ENCODE measurements around the gene XPR1. TPM values are rescaled to one million over a fixed set of nuclear protein-coding genes. Genes with fewer than 3 reads are reported as not detected.

XPR1 gene
- total RNA-seq, 1 experiment from 2014 or later = 30.7 TPM

DNA sequence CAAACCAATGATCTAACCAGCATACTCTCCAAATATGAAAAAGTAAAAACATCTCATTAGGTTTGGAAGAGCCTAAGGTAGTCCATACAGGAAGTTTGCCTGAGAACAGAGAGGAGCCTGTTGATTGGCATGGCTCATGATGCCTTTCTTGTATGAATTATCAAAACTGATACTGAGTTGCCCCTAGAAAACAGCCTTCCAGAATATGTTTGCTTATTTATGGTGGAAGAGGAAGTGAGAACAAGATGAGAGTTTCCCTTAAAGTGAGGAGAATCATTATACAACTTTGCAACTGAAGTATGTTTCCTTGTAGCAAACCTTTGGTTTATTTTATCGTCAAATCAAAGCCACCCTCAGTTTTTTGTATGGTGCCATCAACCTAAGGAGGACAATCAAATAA, 257.0 kb downstream of the XPR1 start:
- Histone ChIP-seq H3K27ac (ENCODE audit: low read depth, low read length, poor library complexity, severe bottlenecking) (no peak overlapping the region), H3K27me3 (replicated peaks; ENCODE audit: insufficient read depth, low read depth, low read length, poor library complexity) (no peaks in the 10 kb centered on the region), H3K4me3 (ENCODE audit: low read depth, low read length, poor library complexity, severe bottlenecking) (no peak overlapping the region), H3K9me3 (ENCODE audit: low read depth, low read length, poor library complexity, severe bottlenecking) (no peaks in the 10 kb centered on the region), H3K36me3 (ENCODE audit: insufficient read depth, low read length, poor library complexity, severe bottlenecking) (no peaks in the 10 kb centered on the region), H3K4me1 (ENCODE audit: insufficient read depth, low read length, poor library complexity, severe bottlenecking) (no peaks in the 10 kb centered on the region)
- intact Hi-C loops (cut with micrococcal nuclease; ENCODE audit: unreplicated experiment) = loop anchor here (10.0 kb wide), 1 partner anchor 146 kb away; the partner anchor contains the start of gene MR1
- no peak for DNase-seq (ENCODE audit: low spot score)
- ChIA-PET CTCF (no interaction called here), POLR2A (ENCODE audit: low non-redundant PET) (no interaction called here)
- BruUV-seq (replicated peaks) = no TSS peak
- TF ChIP-seq, protein P1, sequence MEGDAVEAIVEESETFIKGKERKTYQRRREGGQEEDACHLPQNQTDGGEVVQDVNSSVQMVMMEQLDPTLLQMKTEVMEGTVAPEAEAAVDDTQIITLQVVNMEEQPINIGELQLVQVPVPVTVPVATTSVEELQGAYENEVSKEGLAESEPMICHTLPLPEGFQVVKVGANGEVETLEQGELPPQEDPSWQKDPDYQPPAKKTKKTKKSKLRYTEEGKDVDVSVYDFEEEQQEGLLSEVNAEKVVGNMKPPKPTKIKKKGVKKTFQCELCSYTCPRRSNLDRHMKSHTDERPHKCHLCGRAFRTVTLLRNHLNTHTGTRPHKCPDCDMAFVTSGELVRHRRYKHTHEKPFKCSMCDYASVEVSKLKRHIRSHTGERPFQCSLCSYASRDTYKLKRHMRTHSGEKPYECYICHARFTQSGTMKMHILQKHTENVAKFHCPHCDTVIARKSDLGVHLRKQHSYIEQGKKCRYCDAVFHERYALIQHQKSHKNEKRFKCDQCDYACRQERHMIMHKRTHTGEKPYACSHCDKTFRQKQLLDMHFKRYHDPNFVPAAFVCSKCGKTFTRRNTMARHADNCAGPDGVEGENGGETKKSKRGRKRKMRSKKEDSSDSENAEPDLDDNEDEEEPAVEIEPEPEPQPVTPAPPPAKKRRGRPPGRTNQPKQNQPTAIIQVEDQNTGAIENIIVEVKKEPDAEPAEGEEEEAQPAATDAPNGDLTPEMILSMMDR (conservative IDR thresholded peaks at IDR 0.05; ENCODE audit: low read depth, low read length) = no peak
- TF ChIP-seq EZH2 (IDR thresholded peaks at IDR 0.05; ENCODE audit: borderline replicate concordance, low read depth, low read length, poor library complexity, severe bottlenecking) = no peak

DNA sequence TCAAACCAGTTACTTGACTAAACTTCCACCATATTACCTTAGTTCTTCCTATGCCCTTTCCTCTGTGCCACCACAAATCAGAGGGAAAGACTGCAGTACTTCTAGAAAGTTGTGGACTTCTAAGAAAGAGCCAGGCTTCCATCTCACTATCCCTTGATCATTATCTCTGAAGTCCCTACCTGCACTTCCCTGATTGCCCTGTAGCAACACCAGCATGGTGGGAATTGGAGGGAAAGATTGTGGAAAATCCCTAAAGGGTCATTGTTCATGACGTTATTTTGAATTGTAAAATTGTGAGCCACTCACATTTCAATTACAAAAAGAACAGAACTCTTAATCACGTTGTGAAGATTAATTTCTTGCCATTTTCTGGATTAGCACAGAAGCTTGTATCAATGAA, 257.5 kb downstream of the XPR1 start:
- no peaks in the 10 kb centered on the region for H3K36me3 ChIP-seq (ENCODE audit: insufficient read depth, low read length, poor library complexity, severe bottlenecking)
- no peak overlapping the region for H3K4me3 ChIP-seq (ENCODE audit: low read depth, low read length, poor library complexity, severe bottlenecking)
- intact Hi-C loops (cut with micrococcal nuclease; ENCODE audit: unreplicated experiment) = loop anchor here (10.0 kb wide), 1 partner anchor 145 kb away; the partner anchor contains the start of gene MR1
- ChIA-PET POLR2A (ENCODE audit: low non-redundant PET) (no interaction called here), CTCF (no interaction called here)
- no TSS peak for BruUV-seq (replicated peaks)
- DNase-seq (ENCODE audit: low spot score) = no peak
- no peaks in the 10 kb centered on the region for H3K4me1 ChIP-seq (ENCODE audit: insufficient read depth, low read length, poor library complexity, severe bottlenecking)
- no peaks in the 10 kb centered on the region for H3K27me3 ChIP-seq (replicated peaks; ENCODE audit: insufficient read depth, low read depth, low read length, poor library complexity)
- TF ChIP-seq, protein P1 (conservative IDR thresholded peaks at IDR 0.05; ENCODE audit: low read depth, low read length) = no peak
- H3K9me3 ChIP-seq (ENCODE audit: low read depth, low read length, poor library complexity, severe bottlenecking) = no peaks in the 10 kb centered on the region
- no peak overlapping the region for H3K27ac ChIP-seq (ENCODE audit: low read depth, low read length, poor library complexity, severe bottlenecking)

DNA sequence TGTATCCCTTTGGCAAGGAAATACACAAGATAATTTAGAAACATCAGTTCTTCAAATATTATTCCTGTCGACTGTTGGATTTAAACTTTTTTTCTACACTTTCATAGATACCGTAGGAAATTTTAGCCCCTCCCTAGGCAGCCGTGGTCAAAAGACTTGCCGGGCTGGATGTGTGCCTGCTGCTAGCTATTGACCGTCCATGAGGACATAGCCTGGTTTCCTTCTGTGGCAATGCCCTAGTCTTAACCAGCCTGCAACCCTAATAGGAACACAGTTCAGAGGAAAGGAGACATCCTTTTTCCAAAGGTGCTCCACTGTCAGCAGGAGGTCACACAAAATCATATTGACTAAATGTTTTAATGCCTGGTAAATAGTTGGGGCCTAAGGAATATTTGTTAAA, 260.4 kb downstream of the XPR1 start:
- POLR2A ChIA-PET (ENCODE audit: low non-redundant PET) = no interaction called here
- TF ChIP-seq EZH2 (IDR thresholded peaks at IDR 0.05; ENCODE audit: borderline replicate concordance, low read depth, low read length, poor library complexity, severe bottlenecking) = no peak
- TF ChIP-seq, protein P1 (conservative IDR thresholded peaks at IDR 0.05; ENCODE audit: low read depth, low read length) = no peak
- no TSS peak for BruUV-seq (replicated peaks)
- H3K27me3 ChIP-seq (replicated peaks; ENCODE audit: insufficient read depth, low read depth, low read length, poor library complexity) = no peaks in the 10 kb centered on the region
- CTCF ChIA-PET = no interaction called here
- H3K27ac ChIP-seq (ENCODE audit: low read depth, low read length, poor library complexity, severe bottlenecking) = no peak overlapping the region
- H3K36me3 ChIP-seq (ENCODE audit: insufficient read depth, low read length, poor library complexity, severe bottlenecking) = no peaks in the 10 kb centered on the region
- no peak for DNase-seq (ENCODE audit: low spot score)
- intact Hi-C loops (cut with micrococcal nuclease; ENCODE audit: unreplicated experiment) = no loop called here
- no peak overlapping the region for H3K4me3 ChIP-seq (ENCODE audit: low read depth, low read length, poor library complexity, severe bottlenecking)
- no peaks in the 10 kb centered on the region for H3K9me3 ChIP-seq (ENCODE audit: low read depth, low read length, poor library complexity, severe bottlenecking)
- no peaks in the 10 kb centered on the region for H3K4me1 ChIP-seq (ENCODE audit: insufficient read depth, low read length, poor library complexity, severe bottlenecking)
